ENCODE data around the gene RBKS.
"Not testable (repeated sequence)": the region's sequence is repeated elsewhere in the genome, so short reads cannot be mapped to it uniquely, and the experiment has no call there.

Gene RBKS

DNA sequence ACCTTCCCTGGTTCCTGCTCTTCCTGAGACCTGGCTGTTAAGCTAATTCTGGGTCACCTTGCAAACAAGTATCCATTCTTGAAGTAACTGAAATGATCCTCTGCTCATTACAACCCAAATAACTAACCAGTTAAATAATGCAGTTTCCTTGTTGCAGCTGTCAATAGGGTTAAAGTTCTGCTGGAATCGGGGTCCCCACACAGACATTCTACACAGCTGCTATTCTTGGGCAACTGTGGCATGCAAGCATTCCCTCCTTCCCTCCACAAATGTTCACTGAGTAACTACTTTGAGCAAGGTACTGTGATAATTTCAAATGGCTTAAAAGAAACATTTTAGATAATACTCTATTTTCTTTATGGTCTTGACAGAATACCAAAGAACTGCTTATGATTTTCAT, 17.1 kb downstream of the RBKS start:
- no peak for DNase-seq (ENCODE audit: low read depth in 2 of 2)

DNA sequence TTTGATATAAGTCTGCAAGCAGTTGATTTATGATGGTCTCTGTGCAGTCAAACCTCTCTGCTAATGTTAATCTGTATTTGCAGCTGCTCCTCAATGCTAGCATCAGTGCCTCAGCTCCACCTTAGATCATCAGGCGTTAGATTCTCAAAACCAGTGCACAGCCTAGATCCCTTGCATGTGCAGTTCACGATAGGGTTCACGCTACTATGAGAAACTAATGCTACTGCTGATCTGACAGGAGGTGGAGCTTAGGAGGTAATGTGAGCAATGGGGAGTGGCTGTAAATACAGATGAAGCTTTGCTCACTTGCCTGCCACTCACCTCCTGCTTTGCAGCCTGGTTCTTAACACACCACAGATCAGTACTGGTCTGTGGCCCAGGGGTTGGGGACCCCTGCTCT, 18.4 kb downstream of the RBKS start:
- DNase-seq (ENCODE audit: low read depth in 2 of 2), result no peak

DNA sequence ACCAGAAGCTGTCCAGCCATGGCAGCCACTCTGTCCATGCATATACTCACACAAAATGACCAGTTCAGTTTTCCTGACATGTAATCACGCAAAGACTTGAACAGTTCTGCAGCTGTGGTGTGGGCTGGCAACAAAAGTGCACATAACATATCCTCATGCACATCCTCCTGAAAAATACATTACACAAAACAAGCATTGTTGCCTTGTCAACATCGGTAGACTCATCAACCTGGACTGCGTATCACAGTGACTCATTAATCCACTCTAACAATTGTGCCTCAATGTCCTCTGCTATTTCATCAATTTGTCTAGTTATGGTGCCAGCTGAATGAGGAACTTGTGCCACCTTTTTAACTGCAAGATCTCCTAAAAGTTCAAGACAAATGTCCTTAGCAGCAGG, 19.5 kb downstream of the RBKS start:
- DNase-seq (ENCODE audit: low read depth in 2 of 2), result no peak

DNA sequence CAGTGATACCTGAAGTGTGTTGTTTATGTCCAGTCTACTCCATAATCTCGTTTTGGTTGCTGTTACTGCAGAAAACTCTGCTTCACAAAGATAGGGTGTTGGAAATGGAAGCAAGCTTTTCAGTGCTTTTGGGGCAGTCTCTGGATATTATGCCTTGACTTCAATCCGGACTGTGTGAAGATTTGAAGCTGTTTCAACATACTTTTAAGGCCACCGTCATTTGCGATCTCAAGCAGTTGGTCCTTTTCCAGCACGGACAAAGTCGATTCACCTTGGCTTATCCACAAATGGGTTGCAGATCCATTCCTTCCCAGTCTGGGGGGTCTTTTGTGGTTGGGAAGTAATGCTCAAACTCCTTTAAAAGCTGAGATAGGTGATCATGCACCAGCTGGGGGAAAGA, 20.4 kb downstream of the RBKS start:
- DNase-seq (ENCODE audit: low read depth in 2 of 2), result no peak

DNA sequence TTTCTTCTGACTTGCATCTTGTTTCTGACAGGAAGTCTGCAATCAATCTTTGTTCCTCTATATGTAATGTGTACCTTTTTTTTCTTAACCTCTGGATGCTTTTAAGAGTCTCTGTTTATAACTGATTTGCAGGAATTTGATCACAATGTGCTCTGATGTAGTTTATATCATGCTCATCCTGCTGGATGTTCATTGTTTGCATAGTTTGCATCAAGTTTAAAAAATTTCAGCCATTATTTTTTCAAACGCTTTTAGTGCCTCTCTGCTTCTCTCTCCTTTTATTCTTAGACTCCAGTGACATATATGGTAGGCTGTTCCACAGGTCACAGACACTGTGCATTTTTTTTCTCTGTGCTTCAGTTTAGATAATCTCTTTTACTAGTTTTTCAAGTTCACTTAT, 23.9 kb downstream of the RBKS start:
- no peak for DNase-seq (ENCODE audit: low read depth in 2 of 2)

DNA sequence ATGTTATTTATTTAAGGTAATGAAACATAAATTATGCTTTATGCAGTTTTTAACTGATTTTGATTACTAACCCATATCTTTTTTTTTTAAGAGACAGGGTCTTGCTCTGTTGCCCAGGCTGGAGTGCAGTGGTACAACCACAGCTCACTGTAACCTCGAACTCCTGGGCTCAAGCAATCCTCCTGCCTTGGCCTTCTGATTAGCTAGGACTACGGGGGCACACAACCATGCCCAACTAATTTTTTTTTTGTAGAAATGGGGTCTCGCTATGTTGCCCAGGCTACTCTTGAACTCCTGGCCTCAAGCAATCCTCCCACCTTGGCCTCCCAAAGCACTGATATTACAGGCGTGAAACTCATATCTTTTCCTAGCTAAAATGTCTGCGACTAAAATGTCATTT, 26.2 kb downstream of the RBKS start:
- not testable (repeated sequence) for DNase-seq (ENCODE audit: low read depth in 2 of 2)

DNA sequence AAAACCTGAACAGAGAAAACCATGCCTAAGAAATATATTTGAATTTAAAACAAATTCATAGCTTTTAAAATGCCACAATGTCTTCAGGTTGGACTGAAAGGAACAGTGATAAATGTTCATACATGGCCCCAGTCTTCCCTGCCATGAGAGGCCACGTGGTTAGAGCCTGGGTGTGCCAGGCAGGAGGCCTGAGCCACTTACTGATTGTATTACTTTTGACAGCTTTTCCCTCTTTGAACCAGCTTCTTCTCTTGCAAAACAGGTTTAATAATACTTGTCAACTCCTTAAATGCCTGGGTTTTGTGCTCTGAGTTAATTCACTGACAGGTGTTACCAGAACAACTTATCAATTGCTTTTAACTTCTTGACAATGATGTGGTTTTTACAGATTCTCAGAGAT, 27.0 kb downstream of the RBKS start:
- no peak for DNase-seq (ENCODE audit: low read depth in 2 of 2)

DNA sequence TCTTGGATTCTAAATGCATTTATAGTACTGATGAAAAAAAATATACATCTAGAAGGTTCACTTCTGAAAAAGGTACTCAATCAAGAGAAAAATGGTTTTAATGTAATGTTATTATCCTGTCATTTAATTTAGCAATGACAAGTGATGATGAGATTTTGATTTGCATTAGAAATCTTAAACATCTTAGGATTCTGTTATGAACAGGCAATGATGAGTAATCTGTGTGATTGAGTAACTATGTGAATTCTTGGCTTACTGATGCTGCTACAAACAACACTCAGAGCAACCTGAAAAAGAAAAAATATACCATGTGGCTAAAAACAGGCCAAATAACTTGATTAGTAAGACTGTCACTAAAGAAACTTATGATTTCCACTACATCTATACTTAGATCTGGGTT, 30.1 kb downstream of the RBKS start:
- DNase-seq (ENCODE audit: low read depth in 2 of 2), result no peak

DNA sequence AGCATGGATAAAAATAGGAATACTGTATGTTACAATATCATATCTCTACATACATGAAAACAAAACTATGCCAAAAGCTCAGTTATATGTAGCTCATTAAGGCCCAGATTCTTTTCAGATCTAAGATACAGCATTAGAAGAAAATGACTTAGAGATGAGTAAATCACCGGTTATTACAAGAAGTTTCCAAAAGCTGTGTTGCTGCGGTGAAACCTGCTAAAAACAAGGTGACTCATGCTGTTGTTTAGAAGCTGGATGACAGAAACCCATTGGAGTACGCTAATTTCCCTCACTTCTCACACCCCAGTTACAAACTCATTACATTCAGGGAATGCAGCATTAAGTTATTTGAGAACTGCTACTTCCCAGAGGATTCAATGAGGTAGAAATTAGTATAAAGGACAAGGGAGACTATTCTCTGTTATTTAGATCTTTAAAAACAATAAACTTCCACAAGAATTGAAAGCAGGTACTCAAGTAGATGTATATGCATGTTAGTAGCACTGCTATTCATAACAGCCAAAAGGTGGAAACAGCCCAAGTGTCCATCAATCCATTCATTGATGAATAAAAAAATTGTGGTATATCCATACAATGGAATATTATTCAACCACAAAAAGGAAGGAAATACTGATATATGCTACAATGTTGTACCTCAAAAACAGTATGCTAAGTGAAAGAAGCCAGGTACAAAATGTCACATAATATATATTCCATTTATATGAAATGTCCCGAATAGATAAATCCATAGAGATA, 32.6 kb downstream of the RBKS start:
- no peak for DNase-seq (ENCODE audit: low read depth in 2 of 2)

DNA sequence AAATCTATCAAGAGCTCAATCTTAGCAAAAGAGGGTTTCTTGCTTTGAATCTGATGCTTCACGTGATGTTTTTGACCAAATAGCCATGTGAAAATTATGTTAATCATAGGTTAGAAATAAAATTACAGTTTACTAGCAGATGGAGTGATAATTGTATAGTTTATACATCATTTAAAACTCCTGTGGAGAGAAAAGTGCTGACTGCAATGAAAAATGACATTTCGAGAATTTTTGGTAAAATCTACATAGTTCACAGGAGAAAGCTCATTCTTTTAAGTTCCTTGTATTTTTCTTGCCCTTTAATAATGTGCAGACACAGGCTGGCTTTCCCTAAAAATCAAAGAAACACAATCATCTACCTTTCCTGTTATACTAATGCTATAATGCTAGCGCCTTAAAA, 33.2 kb downstream of the RBKS start:
- DNase-seq (ENCODE audit: low read depth in 2 of 2), result no peak

DNA sequence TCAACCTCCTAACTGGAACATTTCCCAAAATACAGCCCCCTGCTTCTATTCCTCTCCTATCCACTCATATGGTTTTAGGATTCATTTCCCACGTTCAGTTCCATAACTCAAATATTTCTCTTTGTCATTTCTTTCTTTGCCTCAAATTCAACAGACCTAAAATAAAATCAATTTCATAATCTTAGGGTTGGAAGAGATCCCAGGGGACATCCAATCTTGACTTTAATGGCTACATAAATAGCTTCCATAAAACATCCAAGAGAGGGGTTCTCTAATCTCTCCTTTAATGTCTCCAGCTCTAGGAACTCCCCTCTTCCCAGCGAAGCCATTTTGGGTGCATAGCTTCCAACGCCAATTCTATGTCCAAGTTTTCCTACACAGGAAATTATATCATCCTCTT, 33.8 kb downstream of the RBKS start:
- DNase-seq (ENCODE audit: low read depth in 2 of 2), result no peak

DNA sequence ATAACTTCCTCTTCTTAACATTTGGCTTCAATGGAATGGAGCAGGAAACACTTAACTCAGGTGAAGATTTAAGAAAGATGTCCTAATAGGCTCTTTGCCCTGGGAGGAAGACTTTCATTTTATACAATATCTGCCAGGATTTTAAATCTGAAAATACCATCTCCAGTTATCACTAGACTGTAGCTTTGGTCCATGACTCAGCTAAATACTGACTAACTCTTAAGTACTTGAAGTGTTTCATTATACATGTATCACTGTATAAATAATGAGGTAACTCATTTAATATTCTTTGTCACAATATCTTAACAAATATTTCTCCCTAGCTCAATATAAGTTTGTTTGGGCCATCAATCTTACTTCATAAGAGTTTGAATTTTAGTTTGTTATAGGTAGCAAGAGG, 34.7 kb downstream of the RBKS start:
- no peak for DNase-seq (ENCODE audit: low read depth in 2 of 2)

DNA sequence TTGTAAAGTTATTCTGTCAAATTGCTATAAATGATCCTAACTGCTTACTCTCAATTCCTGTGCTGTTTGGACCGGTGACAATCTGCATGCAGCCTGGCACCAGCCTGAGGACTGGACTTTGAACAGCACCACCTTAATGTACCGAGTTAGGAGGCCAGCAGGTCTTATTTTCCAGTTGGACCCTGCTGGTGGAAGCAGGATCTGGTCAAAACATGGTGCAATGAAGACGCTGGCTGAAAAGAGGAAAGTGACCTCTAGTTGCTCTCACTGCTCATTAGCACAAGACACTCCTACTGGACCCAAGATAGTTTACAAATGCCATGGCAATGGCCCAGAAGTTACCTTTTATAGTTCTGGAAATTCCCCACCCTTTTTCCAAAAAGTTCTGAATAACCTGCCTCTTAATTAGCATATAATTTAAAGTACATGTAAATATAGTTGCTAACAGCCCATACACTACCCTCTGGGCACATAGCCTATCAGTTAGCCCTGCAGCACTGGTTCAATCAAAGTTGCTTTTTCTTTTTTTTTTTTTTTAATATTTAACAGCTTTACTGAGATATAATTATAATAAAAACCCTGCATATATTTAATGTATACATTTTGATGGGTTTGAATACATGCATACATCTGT, 35.8 kb downstream of the RBKS start:
- DNase-seq (ENCODE audit: low read depth in 2 of 2), result no peak

DNA sequence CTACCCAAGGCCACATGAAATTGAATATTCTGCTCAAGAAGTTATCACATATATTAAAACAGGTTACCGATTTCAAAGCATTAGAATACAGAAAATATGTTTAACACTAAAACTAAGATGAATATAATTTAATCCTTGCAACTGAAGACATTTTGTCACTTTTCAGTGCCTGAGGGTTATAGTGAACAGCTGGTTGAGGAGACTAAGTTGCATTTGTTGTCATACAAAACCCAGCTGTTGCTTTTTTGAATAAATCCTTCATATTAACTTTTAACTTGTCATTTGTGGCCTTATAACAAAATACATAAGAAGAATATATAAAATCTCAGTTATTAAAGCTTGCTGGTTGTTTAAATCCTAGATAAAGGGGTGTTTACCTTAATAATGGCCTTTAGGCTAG, 37.5 kb downstream of the RBKS start:
- DNase-seq (ENCODE audit: low read depth in 2 of 2), result no peak

DNA sequence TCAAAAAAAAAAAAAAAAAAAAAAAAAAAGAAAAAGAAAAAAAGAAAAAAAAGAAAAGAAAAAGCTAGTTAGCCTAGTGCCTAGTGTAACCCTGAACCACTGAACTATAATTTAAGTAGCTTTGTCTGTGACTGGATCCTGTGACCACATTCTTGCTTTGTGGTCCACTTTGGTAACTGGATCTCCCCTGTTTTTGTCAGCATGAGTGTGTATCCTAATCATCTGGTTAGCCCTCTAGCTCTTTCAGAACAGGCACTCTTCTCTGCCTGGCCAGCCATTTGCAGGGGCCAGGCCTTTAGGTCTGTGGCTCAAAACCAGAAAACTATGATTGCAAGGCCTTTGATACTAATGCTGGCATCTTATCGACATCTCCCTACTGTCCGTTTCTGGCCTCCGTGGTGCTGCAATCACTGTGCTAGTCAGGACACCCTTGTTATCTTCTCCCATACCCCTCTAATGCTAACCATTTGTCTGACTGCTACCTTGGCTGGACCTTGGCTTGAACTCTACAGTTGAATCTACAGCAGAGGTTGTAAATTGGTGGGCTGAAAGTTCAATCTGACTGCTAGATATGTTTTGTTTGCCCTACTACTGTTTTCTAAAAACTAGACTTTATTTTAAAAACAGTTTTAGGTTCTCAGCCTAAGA, 40.5 kb downstream of the RBKS start:
- no peak for DNase-seq (ENCODE audit: low read depth in 2 of 2)

DNA sequence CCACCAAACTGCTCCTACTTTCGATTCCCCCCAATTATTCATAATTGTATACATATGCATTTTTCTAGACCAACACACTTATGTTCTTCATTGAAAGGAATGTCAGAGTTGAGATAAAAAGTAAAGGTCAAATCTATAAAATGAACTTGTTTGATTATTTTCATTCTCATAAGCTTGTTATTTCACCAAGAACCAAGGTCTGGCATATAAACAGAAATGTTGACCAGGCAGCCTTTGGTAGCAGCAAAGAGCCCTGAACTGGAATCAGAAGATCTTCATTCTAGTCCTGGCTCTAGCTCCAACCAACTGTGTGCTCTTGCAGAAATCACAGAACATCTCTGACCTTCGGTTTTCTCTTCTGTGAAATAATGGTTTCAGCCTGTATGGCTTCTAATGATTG, 42.9 kb downstream of the RBKS start:
- DNase-seq (ENCODE audit: low read depth in 2 of 2), result no peak

DNA sequence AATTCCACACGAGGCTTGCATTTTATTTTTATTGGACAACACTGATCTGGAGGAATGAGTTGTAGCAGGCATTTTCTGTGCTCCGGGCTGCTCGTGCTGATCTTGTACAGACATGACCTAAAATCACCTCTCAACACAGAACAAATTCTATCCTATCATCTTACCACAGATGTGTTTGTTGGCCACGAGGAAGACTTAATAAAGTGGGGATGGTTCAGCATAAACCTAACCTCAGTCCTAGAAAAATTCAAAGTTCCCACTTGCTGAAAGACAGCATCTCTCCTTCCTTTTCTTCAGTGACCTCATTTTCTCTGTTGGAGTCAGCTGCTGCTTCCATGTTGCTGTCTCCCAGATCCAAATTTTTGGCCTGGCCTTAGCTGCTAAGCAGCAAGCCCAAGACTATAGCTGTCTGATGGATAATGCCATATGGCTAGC, 45.3 kb downstream of the RBKS start:
- DNase-seq (ENCODE audit: low read depth in 2 of 2), result no peak

DNA sequence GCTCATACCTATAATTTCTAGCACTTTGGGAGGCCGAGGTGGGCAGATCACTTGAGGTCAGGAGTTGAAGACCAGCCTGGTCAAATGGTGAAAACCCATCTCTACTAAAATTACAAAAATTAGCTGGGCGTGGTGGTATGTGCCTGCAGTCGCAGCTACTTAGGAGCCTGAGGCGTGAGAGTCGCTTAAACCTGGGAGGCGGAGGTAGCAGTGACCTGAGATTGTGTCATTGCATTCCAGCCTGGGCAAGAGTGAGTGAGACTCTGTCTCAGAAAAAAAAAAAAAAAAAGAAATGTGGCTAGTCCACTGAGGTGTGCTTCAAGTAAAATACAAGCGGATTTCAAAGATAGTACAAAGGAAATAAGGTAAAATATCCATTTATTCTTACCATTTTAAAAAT, 46.2 kb downstream of the RBKS start:
- DNase-seq (ENCODE audit: low read depth in 2 of 2), result no peak

DNA sequence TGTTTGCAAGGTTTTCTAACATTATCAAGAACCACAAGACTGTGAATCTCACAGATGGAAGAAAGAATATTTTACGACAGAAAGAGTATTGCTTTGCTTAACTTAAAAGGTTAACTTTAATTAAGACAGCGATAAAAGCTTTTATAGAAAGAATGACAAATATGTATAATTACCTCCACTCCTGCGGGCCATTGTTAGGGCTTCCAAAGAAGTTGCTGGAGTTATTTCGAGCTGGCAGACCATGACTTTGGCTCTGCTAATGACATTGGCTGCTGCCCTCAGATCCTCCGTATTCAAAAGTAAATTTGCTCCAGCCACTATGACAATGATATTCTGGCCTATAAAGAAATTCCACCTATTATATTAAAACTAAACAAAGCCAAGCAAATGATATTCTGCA, 47.3 kb downstream of the RBKS start:
- DNase-seq (ENCODE audit: low read depth in 2 of 2), result no peak

DNA sequence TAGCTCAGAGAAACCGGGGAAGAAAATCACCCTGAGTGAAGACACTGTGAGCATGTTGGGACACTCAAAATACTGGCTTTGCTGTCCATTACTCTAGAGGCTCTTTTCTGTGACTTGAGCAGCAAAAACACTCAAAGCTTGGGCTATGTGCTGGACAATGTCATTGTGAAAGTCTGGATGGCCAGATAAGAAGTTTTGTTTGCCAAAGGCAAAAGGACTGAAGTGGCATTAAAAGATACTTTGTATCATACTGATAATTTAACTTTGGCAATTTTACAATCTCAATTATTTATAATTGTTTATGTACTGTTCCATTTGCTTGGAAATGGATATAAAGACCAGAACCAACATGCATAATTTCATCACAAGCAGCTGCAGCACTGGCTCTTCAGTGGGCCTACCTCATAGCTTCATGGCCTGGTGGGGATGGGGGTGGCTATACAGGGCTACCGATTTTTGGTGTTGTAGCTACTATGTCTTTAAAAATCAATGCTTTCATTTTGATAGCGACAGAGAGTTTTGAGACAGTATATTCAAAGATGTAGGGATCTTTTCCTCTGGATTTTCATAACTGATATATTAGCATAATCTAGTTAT, 51.1 kb downstream of the RBKS start:
- DNase-seq (ENCODE audit: low read depth in 2 of 2), result no peak

DNA sequence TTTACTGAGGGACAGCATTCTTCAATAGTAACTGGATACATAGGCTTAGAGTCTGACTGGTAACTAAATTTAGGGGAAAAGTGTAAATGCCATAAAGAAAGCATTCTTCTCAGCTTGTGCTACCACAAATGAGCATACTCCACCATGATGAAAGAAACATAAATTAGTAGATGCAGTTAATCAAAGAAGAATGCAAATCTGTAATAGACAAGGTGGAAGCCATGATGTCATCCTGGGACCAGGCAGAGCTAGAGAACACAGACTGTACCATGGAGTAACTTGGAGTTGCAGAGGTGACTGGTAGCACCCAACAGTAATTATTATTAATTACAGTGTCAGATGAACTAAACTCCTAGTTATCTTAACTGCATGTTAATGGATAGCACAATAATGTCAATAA, 51.7 kb downstream of the RBKS start:
- no peak for DNase-seq (ENCODE audit: low read depth in 2 of 2)

DNA sequence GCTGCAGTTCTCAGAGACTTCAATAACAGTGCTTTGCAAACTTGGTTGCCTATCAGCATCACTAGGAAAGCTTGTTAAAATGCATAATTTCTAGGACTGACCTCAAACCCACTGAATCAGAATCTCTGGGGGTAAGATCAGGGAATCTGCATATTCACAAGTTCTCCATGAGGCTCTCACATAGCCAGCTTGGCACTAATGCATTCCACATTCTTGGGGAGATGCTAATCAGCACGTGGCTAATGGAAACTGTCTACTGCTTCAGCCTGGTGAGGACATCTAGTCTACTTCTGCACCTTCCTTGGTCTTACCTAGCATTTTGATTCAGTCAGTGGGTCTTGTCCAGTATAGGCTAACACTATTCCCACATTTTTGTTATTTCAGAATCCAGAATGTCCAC, 56.3 kb downstream of the RBKS start:
- DNase-seq (ENCODE audit: low read depth in 2 of 2), result no peak

DNA sequence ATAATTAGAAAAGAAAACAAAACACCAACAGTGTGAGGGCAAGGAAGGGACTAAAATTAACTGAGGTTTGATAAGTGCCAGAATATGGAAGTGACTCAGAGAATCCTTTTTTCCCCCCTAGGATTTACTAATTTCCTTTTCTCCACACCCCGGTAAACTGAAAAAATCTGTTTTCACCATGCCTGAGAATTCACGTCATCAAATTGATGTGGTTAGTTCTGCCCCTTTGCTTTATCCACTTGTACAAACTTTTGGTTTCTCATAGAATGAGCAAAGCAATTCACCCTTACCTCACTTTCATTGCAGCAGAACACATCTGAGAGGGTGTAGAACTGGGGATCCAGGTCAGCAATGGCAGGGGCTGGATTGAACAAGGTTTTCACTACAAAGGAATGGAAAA, 57.8 kb downstream of the RBKS start:
- no peak for DNase-seq (ENCODE audit: low read depth in 2 of 2)
